HG02678 (cell line): ENCODE data around the gene HSPA4.
"Not testable (repeated sequence)": the region's sequence is repeated elsewhere in the genome, so short reads cannot be mapped to it uniquely, and the experiment has no call there.

Experiments
- ATAC-seq: cut with Tn5 transposase; IDR thresholded peaks from one replicate; pipeline ENCODE4 v1.9.1; 2021; ENCODE audit warnings: mild to moderate bottlenecking, moderate library complexity; ENCODE audit not compliant: unreplicated experiment

The HSPA4 gene

DNA sequence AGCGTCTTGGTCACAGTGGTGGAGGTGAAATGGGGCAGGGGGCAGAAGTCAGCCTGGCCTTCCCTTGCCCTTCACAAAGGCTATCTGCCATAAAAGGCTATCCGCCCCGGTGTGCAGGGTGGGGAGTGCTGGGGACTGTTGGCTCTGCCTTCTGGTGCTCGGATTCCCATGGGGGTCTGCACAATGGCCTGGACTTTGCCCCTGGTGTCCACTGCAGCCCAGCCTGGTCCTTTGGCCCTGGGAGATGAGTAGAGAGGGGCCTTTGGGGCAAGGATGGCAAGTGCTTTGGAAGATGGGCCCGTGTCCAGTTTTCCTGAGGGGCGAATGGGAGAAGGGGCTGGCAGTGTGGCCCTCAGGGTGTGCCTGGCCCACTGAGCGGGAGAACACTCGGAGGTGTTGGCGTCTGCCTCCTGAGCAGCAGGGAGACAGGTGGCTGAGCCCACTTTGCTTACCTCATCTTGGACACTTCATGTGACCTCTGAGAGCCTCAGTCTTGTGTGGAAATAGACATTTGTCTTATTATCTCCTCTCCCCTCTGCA, 69.9 kb downstream of the HSPA4 start:
- no peak for ATAC-seq

GRCh38 chr5:133122711-133123110, 70.9 kb downstream of the HSPA4 start:
- ATAC-seq: no peak

- peak; percentile 44 for ATAC-seq
Measured at GRCh38 chr5:133123297-133123696, 71.5 kb downstream of the HSPA4 start.

DNA sequence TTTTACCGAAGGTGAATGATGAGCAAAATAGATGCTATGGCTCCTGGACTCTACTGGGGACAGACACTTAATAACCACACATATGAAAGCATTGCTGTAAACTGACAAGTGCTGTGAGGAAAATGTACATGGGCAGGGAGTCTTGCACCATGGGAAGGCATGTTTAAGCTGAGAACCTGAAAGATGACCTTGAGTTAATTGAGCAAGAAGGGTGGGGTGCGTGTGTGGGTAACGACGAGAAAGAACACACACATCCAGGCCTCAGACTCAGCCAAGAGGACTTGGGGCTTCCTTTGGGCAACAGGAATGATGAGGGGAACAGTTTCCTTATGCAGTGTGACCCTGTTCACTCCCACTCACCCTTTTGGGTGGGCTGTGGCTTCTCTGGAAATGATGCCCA, 73.1 kb downstream of the HSPA4 start:
- ATAC-seq: no peak

DNA sequence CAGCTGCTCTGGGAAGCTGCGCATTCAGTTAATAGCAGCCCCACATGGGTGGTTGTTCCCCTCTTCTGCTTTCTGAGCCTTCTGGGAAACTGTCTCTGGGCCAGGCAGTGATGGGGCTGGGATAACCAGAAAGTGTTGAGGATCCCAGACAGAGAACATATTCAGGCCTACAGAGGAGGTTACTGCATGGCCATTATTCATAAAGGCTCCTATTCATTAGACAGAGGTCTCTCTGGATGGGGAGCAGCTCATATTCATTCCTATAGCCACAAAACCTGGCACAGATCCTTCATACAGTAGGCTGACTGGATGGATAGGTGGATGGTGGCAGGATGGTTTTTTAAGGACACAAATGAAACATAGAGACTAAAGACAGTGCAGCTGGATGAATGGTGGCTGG, 76.3 kb downstream of the HSPA4 start:
- ATAC-seq: no peak

- no peak for ATAC-seq
Measured at GRCh38 chr5:133129289-133129688, 77.5 kb downstream of the HSPA4 start.

- no peak for ATAC-seq
Measured at GRCh38 chr5:133129950-133130349, 78.1 kb downstream of the HSPA4 start.

- no peak for ATAC-seq
Measured at GRCh38 chr5:133130387-133131118, 78.7 kb downstream of the HSPA4 start.

- no peak for ATAC-seq
Measured at GRCh38 chr5:133132717-133133116, 80.9 kb downstream of the HSPA4 start.

GRCh38 chr5:133133241-133133640, 81.4 kb downstream of the HSPA4 start:
- not testable (repeated sequence) for ATAC-seq

- ATAC-seq: not testable (repeated sequence)
Measured at GRCh38 chr5:133136890-133137289, 85.1 kb downstream of the HSPA4 start.

GRCh38 chr5:133140311-133140710, 88.5 kb downstream of the HSPA4 start:
- no peak for ATAC-seq

DNA sequence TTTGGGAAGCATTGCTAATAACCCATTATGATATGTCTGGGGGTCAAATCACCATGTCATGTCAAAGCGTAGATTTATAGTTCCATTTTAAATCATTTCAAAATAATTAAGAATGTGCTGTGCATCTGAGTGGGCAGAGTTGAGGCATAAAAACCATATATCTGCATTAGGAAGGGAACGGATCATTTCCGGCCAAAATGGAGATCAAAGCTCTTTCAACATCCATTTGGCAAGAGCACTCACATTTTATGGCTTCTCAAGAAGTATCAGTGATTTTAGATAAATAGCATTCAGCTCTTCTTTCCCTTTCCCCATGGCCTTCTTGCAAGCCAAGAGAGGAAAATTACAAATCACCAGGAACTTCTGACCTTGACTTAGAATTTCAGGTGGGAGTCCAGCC, 89.9 kb downstream of the HSPA4 start:
- ATAC-seq: no peak

DNA sequence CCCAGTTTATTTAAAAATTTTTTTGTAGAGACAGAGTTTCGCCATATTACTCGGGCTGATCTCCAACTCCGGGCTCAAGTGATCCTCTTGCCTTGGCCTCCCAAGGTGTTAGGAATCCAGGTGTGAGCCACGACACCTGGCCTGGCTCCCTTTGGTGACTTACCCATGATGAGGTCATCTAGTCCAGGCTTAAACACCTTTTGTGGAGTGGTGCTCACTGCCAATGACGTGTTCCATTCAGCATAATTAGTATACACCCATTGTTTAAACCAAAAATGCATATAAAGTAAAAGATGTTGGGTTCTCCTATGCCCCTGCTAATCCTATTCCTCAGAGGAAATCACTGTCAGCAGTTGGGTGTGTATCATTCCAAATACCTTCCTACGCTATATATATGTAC, 91.0 kb downstream of the HSPA4 start:
- ATAC-seq: no peak

DNA sequence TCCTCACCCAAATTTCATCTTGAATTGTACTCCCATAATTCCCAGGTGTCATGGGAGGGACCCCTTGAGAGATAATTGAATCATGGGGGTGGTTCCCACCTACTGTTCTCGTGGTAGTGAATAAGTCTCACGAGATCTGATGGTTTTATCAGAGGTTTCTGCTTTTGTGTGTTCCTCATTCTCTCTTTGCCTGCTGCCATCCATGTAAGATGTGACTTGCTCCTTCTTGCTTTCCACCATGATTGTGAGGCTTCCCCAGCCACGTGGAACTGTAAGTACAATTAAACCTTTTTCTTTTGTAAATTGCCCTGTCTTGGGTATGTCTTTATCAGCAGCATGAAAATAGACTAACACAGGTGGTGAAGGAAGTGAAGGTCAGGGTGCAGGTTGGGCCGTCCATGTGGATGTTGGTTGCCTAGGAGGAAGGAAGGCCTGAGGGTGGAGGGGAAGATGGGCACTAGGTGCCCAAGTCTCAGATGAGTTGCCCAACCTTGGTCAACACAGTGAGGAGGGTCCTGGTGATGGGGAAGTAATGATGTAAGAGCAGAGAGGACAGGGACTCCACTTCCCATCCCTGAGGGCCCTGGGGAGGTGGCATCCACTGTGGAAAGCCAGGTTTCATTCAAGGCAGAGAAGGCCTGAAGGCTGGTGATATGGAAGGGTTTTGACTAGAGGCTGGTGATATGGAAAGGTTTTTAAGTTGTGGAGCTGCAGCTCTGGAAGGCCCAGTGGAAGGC, 92.6 kb downstream of the HSPA4 start:
- ATAC-seq: no peak

DNA sequence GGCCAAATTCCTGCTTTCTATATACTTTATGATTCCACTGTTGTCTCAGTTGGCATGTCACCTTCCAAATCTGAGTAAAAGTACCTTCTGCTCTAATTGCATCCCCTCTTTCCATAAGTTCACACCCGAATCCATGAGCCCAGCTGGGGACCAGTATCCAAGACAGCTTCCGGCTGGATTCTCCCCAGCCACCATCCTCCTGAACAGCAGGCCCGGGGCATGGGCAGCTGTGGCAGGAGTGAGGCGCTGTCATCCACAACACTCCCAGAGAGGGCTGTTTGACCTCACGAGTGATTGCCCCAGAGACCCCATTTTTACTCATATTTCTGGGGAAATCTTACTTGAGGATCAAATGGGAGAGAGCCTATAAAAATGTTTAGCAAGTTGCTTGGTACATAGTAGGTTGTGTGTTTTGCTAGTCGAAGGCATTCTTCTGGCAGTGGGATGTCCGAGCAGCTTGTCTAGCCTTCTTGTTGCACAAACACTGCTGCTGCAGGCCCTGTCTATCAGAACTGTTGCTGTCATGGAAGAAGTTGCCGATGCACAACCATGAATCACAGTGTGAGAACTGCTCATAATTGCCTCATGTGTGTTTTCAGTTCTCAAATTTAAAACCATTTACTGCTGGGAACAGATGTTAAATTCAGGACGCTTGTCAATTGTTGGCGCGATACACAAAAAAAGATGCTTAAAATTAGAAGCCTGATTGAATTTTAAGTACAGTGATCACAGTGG, 93.8 kb downstream of the HSPA4 start:
- ATAC-seq: no peak

DNA sequence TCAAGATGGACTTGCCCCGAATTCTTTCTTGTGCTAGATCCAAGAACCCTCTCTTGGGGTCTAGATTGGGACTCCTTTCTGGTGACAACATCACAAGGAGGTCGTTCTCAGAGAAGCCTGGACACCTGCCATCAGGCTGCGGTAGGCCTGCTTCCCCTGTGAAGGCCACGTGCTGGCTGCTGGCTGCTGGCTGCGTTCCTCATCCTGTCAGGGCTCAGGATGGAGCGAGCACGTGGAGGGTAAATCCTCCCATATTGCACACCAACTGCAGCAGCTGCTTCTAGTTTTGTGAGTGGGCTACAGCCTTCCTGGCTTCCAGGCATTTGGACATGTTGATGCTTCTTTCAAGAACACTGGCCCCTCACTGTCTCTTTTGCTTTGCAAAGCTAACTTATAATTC, 95.6 kb downstream of the HSPA4 start:
- no peak for ATAC-seq

DNA sequence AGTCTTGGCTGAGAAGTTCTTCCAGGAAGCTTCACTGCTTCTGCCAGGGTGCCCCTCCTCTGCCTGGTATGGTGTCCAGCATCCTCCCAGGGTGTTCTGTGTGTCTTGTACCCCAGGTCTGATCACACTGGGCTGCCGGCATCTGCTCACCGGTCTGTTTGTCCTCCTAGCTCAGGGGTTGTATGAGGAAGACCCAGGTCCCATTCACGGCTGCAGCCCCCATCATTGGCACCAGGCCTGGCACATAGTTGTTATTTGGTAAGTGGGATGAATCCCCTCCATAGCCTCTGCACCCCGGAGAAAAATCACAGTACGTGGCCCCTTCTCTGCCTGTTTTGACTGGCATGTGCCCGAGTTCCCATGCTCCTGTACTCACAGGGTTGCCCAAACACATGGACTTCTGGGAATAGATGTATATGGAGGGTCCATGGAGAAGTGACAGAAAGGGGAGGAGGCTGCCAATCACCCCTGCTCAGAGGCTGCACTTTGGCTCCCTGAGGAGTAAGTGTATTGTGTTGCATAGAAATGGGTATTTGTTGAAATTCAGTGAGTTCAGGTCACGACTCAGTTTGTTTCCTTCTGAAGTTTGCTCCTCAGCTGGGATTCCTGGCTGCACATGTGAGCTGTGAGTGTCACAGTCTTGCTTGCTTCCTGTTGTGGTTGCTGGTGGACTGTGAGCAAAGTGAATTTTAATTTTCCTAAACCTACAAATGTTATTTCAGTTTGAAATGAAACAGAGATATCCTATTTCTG, 96.2 kb downstream of the HSPA4 start:
- ATAC-seq: no peak

DNA sequence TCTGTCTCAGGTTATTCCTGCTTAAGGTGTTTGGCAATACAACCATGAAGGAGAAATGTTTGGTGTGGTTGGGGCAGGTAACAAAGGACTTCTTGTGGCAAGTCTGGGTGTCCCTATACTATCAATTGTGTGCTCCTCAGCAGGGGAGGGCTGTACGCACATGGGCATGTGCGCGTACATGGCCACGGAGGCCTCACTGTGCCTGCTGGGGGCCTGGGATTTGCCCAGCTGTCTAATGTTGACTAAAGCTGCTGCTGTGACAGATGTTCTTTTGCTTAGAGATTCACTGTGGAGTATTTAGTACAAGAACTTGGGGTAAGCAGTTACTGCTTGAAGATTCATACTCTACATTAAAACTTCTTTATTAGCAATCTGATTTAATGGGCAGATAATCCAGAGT, 97.5 kb downstream of the HSPA4 start:
- no peak for ATAC-seq

GRCh38 chr5:133150909-133151544, 99.2 kb downstream of the HSPA4 start:
- ATAC-seq: no peak
